SK-N-SH treated with all-trans-retinoic acid at 6 μM for 48 hours (cell line): Measurements from ENCODE around the gene TNIK.

Experiments
- ATAC-seq: fragments of 200-7000 bp; cut with Tn5 transposase; 3 replicates; pipeline ENCODE4 v1.9.1; 2020; ENCODE audit warnings: mild to moderate bottlenecking, moderate library complexity
- ARNTL ChIP-seq: fragments of 450-650 bp; formaldehyde crosslinking; IDR thresholded peaks from 2 replicates; pipeline ENCODE4 v1.5.0; 2020; ENCODE audit warnings: low read depth, mild to moderate bottlenecking, moderate library complexity, borderline replicate concordance
- BACH2 ChIP-seq: fragments of 250-450 bp; sonication (Bioruptor Pico); IDR thresholded peaks from 2 replicates; pipeline ENCODE4 v1.9.0; 2021; ENCODE audit warnings: mild to moderate bottlenecking, borderline replicate concordance
- ESRRG ChIP-seq: fragments of 250-450 bp; sonication (Bioruptor Pico); IDR thresholded peaks from 2 replicates; pipeline ENCODE4 v1.6.1; 2021; ENCODE audit warnings: mild to moderate bottlenecking
- GLIS3 ChIP-seq: fragments of 250-450 bp; sonication (Bioruptor Pico); IDR thresholded peaks from 2 replicates; pipeline ENCODE4 v1.5.0; 2020; ENCODE audit warnings: mild to moderate bottlenecking, moderate library complexity
- ISL1 ChIP-seq: fragments of 250-450 bp; sonication (Bioruptor Pico); IDR thresholded peaks from 2 replicates; pipeline ENCODE4 v2.1.2; 2022; ENCODE audit warnings: mild to moderate bottlenecking, moderate library complexity
- OSR1 ChIP-seq: fragments of 250-450 bp; sonication (Bioruptor Pico); IDR thresholded peaks from 2 replicates; pipeline ENCODE4 v1.8.0; 2022; ENCODE audit warnings: moderate library complexity, mild to moderate bottlenecking, inconsistent platforms
- PPARA ChIP-seq: fragments of 250-450 bp; sonication (Bioruptor Pico); IDR thresholded peaks from 2 replicates; pipeline ENCODE4 v1.5.0; 2020; ENCODE audit warnings: mild to moderate bottlenecking, borderline replicate concordance
- RARB ChIP-seq: fragments of 250-450 bp; sonication (Bioruptor Pico); IDR thresholded peaks from 2 replicates; pipeline ENCODE4 v1.8.0; 2021; ENCODE audit warnings: mild to moderate bottlenecking, moderate library complexity
- SNAI2 ChIP-seq: fragments of 250-450 bp; sonication (Bioruptor Pico); IDR thresholded peaks from 2 replicates; pipeline ENCODE4 v1.5.0; 2020; ENCODE audit warnings: mild to moderate bottlenecking, moderate library complexity
- TCF4 ChIP-seq: fragments of 250-450 bp; sonication (Bioruptor Pico); IDR thresholded peaks from 2 replicates; pipeline ENCODE4 v1.8.0; 2021; ENCODE audit warnings: mild to moderate bottlenecking, moderate library complexity, borderline replicate concordance
- ZC3H10 ChIP-seq: fragments of 250-450 bp; sonication (Bioruptor Pico); IDR thresholded peaks from 2 replicates; pipeline ENCODE4 v1.5.1; 2021; ENCODE audit warnings: mild to moderate bottlenecking, moderate library complexity
- ZFP30 ChIP-seq: fragments of 450-650 bp; formaldehyde crosslinking; IDR thresholded peaks from 2 replicates; pipeline ENCODE4 v1.5.0; 2022; ENCODE audit warnings: mild to moderate bottlenecking, moderate library complexity
- ZNF565 ChIP-seq: fragments of 450-650 bp; formaldehyde crosslinking; conservative IDR thresholded peaks from 2 replicates; pipeline ENCODE4 v1.5.0; 2020; ENCODE audit warnings: low read depth, mild to moderate bottlenecking, moderate library complexity
- ZNF8 ChIP-seq: fragments of 450-650 bp; formaldehyde crosslinking; IDR thresholded peaks from 2 replicates; pipeline ENCODE4 v1.5.0; 2020; ENCODE audit warnings: mild to moderate bottlenecking, moderate library complexity
- TF ChIP-seq, protein P1 (sequence below): fragments of 250-450 bp; sonication (Bioruptor Pico); IDR thresholded peaks from 2 replicates; pipeline ENCODE4 v1.5.0; 2020; ENCODE audit warnings: mild to moderate bottlenecking, moderate library complexity
- TF ChIP-seq, protein P2 (sequence below): fragments of 250-450 bp; sonication (Bioruptor Pico); IDR thresholded peaks from 2 replicates; pipeline ENCODE4 v1.8.0; 2021; ENCODE audit warnings: low read depth, mild to moderate bottlenecking, moderate library complexity, borderline replicate concordance
- TF ChIP-seq, protein P3 (sequence below): fragments of 250-450 bp; sonication (Bioruptor Pico); IDR thresholded peaks from 2 replicates; pipeline ENCODE4 v1.5.1; 2021; ENCODE audit warnings: mild to moderate bottlenecking, moderate library complexity
- TF ChIP-seq, protein P4 (sequence below): fragments of 250-450 bp; sonication (Bioruptor Pico); IDR thresholded peaks from 2 replicates; pipeline ENCODE4 v1.5.1; 2020; ENCODE audit warnings: low read depth, mild to moderate bottlenecking, moderate library complexity

Gene TNIK

DNA sequence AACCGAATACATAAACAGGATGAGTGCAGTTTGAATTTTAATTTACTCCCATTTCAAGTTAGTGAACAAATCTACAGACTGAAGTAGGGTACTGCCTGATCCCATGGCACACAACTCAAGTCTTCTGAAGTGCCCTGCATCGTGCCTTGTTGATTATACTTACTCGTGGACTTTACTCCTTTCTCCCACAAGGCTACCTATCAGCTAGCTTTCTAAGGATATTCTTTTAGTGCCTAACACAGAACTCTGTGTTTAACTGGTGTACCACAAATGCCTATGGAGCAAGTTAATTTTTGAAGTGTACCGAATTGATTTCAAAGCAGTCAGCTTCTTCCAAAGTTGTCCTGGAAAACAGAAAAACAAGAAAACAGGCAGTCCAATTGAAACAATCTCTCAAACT lies 119.8 kb downstream of the TNIK start:
- no peak for ATAC-seq
- TF ChIP-seq, protein P1, sequence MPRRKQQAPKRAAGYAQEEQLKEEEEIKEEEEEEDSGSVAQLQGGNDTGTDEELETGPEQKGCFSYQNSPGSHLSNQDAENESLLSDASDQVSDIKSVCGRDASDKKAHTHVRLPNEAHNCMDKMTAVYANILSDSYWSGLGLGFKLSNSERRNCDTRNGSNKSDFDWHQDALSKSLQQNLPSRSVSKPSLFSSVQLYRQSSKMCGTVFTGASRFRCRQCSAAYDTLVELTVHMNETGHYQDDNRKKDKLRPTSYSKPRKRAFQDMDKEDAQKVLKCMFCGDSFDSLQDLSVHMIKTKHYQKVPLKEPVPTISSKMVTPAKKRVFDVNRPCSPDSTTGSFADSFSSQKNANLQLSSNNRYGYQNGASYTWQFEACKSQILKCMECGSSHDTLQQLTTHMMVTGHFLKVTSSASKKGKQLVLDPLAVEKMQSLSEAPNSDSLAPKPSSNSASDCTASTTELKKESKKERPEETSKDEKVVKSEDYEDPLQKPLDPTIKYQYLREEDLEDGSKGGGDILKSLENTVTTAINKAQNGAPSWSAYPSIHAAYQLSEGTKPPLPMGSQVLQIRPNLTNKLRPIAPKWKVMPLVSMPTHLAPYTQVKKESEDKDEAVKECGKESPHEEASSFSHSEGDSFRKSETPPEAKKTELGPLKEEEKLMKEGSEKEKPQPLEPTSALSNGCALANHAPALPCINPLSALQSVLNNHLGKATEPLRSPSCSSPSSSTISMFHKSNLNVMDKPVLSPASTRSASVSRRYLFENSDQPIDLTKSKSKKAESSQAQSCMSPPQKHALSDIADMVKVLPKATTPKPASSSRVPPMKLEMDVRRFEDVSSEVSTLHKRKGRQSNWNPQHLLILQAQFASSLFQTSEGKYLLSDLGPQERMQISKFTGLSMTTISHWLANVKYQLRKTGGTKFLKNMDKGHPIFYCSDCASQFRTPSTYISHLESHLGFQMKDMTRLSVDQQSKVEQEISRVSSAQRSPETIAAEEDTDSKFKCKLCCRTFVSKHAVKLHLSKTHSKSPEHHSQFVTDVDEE (CRISPR knock-in tag) = no peak
- TF ChIP-seq, protein P2, sequence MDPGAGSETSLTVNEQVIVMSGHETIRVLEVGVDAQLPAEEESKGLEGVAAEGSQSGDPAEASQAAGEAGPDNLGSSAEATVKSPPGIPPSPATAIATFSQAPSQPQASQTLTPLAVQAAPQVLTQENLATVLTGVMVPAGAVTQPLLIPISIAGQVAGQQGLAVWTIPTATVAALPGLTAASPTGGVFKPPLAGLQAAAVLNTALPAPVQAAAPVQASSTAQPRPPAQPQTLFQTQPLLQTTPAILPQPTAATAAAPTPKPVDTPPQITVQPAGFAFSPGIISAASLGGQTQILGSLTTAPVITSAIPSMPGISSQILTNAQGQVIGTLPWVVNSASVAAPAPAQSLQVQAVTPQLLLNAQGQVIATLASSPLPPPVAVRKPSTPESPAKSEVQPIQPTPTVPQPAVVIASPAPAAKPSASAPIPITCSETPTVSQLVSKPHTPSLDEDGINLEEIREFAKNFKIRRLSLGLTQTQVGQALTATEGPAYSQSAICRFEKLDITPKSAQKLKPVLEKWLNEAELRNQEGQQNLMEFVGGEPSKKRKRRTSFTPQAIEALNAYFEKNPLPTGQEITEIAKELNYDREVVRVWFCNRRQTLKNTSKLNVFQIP (CRISPR knock-in tag) = no peak
- TF ChIP-seq ZFP30 (no peak), PPARA (CRISPR knock-in tag) (no peak), ARNTL (CRISPR knock-in tag) (no peak), OSR1 (no peak)

DNA sequence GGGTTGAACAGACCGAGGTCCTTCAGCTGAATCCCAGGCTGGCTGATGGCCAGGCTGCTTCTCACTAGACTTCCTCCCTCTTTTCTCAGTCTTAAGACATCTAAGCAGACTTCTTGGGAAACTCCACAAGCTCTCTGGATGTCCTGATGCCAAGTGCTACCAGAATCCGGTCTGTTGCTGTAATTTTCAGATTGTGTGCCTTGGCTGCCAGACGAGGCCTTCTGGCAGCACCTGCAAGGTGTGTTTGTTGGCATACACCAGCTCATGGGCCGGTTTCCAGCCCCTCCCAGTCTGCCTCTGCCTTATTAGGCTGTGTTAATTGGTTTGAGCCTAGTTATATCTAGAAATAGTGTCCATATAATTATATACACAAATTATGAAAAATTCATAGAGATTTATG lies 120.6 kb downstream of the TNIK start:
- TF ChIP-seq GLIS3 (CRISPR knock-in tag) (no peak), ESRRG (CRISPR knock-in tag) (no peak), ISL1 (CRISPR knock-in tag) (no peak), ARNTL (CRISPR knock-in tag) (no peak)
- TF ChIP-seq, protein P3, sequence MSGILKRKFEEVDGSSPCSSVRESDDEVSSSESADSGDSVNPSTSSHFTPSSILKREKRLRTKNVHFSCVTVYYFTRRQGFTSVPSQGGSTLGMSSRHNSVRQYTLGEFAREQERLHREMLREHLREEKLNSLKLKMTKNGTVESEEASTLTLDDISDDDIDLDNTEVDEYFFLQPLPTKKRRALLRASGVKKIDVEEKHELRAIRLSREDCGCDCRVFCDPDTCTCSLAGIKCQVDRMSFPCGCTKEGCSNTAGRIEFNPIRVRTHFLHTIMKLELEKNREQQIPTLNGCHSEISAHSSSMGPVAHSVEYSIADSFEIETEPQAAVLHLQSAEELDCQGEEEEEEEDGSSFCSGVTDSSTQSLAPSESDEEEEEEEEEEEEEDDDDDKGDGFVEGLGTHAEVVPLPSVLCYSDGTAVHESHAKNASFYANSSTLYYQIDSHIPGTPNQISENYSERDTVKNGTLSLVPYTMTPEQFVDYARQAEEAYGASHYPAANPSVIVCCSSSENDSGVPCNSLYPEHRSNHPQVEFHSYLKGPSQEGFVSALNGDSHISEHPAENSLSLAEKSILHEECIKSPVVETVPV (CRISPR knock-in tag) = no peak
- TF ChIP-seq, protein P1 (CRISPR knock-in tag) = no peak
- no peak for ATAC-seq

DNA sequence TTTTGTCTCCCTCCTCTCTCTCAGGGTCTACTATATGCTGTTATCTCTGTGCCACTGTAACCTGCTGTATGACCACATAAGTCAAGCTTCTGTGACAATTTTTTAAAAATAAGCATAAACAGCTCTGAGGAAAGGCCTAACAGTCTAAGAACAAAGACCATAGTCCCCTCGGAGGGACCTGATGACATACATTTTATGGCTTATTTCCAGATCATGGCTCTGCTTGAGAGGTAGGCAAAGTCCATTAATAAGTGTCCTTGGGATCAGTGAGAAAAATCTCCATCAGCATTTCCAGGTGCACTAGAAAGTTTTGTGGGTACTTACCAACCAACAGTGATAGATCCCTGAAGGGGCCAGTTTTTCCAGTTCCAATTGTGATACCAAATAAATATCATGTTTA lies 123.8 kb downstream of the TNIK start:
- no peak for ATAC-seq
- TF ChIP-seq ESRRG (CRISPR knock-in tag) (no peak), GLIS3 (CRISPR knock-in tag) (no peak), SNAI2 (no peak)

DNA sequence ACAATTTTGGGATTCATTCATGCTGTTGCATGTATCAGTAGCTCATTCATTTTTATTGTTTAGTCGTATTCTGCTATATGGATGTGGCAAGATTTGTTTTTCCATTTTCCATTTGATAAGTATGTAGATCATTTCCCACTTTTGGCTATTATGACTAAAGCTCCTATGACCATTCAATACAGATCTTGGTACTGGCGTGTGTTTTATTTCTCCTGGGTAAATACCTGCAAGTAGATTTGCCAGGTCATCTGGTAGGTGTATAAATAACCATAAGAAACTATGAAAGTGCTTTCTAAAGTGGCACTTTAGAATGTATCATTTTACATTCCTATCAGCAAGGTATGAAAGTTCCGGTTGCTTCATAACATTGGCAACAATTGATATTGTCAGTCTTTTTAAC lies 124.6 kb downstream of the TNIK start:
- ATAC-seq = no peak
- TF ChIP-seq, protein P2 (CRISPR knock-in tag) = no peak
- TF ChIP-seq, protein P1 (CRISPR knock-in tag) = no peak
- TF ChIP-seq ZNF8 (CRISPR knock-in tag) = no peak
- TF ChIP-seq GLIS3 (CRISPR knock-in tag) = no peak
- TF ChIP-seq, protein P3 (CRISPR knock-in tag) = no peak
- TF ChIP-seq RARB (CRISPR knock-in tag) = no peak
- TF ChIP-seq TCF4 (CRISPR knock-in tag) = no peak
- no peak for TF ChIP-seq BACH2 (CRISPR knock-in tag)
- TF ChIP-seq ZNF565 (CRISPR knock-in tag) = no peak
- no peak for TF ChIP-seq OSR1
- TF ChIP-seq ESRRG (CRISPR knock-in tag) = no peak
- TF ChIP-seq ISL1 (CRISPR knock-in tag) = no peak
- no peak for TF ChIP-seq PPARA (CRISPR knock-in tag)
- TF ChIP-seq, protein P4, sequence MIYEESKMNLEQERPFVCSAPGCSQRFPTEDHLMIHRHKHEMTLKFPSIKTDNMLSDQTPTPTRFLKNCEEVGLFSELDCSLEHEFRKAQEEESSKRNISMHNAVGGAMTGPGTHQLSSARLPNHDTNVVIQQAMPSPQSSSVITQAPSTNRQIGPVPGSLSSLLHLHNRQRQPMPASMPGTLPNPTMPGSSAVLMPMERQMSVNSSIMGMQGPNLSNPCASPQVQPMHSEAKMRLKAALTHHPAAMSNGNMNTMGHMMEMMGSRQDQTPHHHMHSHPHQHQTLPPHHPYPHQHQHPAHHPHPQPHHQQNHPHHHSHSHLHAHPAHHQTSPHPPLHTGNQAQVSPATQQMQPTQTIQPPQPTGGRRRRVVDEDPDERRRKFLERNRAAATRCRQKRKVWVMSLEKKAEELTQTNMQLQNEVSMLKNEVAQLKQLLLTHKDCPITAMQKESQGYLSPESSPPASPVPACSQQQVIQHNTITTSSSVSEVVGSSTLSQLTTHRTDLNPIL = no peak
- TF ChIP-seq ZC3H10 (CRISPR knock-in tag) = no peak
- TF ChIP-seq SNAI2 = no peak
- TF ChIP-seq ZFP30 = no peak
